Sciatic nerve (tissue), 2 donors: Measurements from ENCODE around the gene AAK1. TPM values are rescaled to one million over a fixed set of nuclear protein-coding genes. Genes with fewer than 3 reads are reported as not detected.
A peak's percentile ranks its signal among the peaks of the same experiment; 100 is the strongest.

ENCODE experiments used
- ATAC-seq: fragments of 200-7000 bp; cut with Tn5 transposase; one replicate; pipeline ENCODE4 v1.9.1; 2020; ENCODE audit warnings: mild to moderate bottlenecking, moderate library complexity
- DNase-seq: peaks from one replicate; pipeline ENCODE4 v3.0.0-alpha.2; 2020; ENCODE audit warnings: low spot score
- intact Hi-C: fragments of 100-400 bp; cut with DNase I; formaldehyde crosslinking; loops from one replicate; pipeline ENCODE4 v1.14.2; 2022
- total RNA-seq: library from RNA; stranded (reverse); fragmentation: NEBNext Ultra II Directional; extraction: Animal tissue kit (Norgen Biotek cat#: 25700); gene quantifications from one replicate; pipeline ENCODE4 v1.2.1, GENCODE V29; 2021
- donor health status: DM: no; HTN: no; CAD: no.
- donor health status: DM: no; HTN: no; CAD: no.

AAK1 gene
- total RNA-seq, 1 donor from 2014 or later: 82.4 TPM

- intact Hi-C loops: no loop called here
- no peak for DNase-seq
- ATAC-seq: no peak
Measured at GRCh38 chr2:69483024-69483423, 160.5 kb downstream of the AAK1 start.

- ATAC-seq (no peak), DNase-seq (no peak)
- intact Hi-C loops: no loop called here
Measured at GRCh38 chr2:69482471-69482870, 161.1 kb downstream of the AAK1 start.

GRCh38 chr2:69481421-69481820, 162.1 kb downstream of the AAK1 start:
- ATAC-seq: no peak
- intact Hi-C loops: no loop called here
- no peak for DNase-seq

GRCh38 chr2:69477627-69478026, 165.9 kb downstream of the AAK1 start:
- ATAC-seq (no peak), DNase-seq (no peak)
- intact Hi-C loops: no loop called here

- intact Hi-C loops: no loop called here
- ATAC-seq (no peak), DNase-seq (no peak)
Measured at GRCh38 chr2:69474688-69475087, 168.9 kb downstream of the AAK1 start.

GRCh38 chr2:69471793-69472192, 171.7 kb downstream of the AAK1 start:
- ATAC-seq: no peak
- intact Hi-C loops: no loop called here

GRCh38 chr2:69470911-69471310, 172.6 kb downstream of the AAK1 start:
- intact Hi-C loops: no loop called here
- ATAC-seq (no peak), DNase-seq (no peak)

More at GRCh38 chr2:69471793-69472192, 171.7 kb downstream of the AAK1 start:
- DNase-seq: no peak

- intact Hi-C loops: no loop called here
- ATAC-seq: no peak
- DNase-seq: no peak
Measured at GRCh38 chr2:69469784-69470183, 173.8 kb downstream of the AAK1 start.

GRCh38 chr2:69469375-69469774, 174.2 kb downstream of the AAK1 start:
- intact Hi-C loops: no loop called here
- ATAC-seq (no peak), DNase-seq (no peak)

GRCh38 chr2:69466728-69467127, 176.8 kb downstream of the AAK1 start:
- ATAC-seq: no peak
- intact Hi-C loops: no loop called here
- DNase-seq: no peak

- peak; percentile 90 for ATAC-seq
- intact Hi-C loops: no loop called here
- peak; percentile 61 for DNase-seq
Measured at GRCh38 chr2:69465513-69466456, 177.8 kb downstream of the AAK1 start.

- intact Hi-C loops: no loop called here
- DNase-seq (no peak), ATAC-seq (peak; percentile 82)
Measured at GRCh38 chr2:69464575-69464974, 179.0 kb downstream of the AAK1 start.

GRCh38 chr2:69462780-69463179, 180.8 kb downstream of the AAK1 start:
- DNase-seq (no peak), ATAC-seq (no peak)
- intact Hi-C loops: no loop called here

GRCh38 chr2:69461404-69461803, 182.1 kb downstream of the AAK1 start:
- ATAC-seq (no peak), DNase-seq (no peak)
- intact Hi-C loops: no loop called here

GRCh38 chr2:69459936-69460335, 183.6 kb downstream of the AAK1 start:
- intact Hi-C loops: no loop called here
- DNase-seq: no peak
- ATAC-seq: no peak

GRCh38 chr2:69456950-69457445, 186.5 kb downstream of the AAK1 start:
- ATAC-seq: no peak
- intact Hi-C loops: no loop called here
- DNase-seq: no peak

GRCh38 chr2:69456154-69456553, 187.4 kb downstream of the AAK1 start:
- DNase-seq: no peak
- intact Hi-C loops: no loop called here
- ATAC-seq: no peak

- ATAC-seq (no peak), DNase-seq (no peak)
- intact Hi-C loops: no loop called here
Measured at GRCh38 chr2:69454976-69455375, 188.6 kb downstream of the AAK1 start.

- DNase-seq (no peak), ATAC-seq (no peak)
- intact Hi-C loops: no loop called here
Measured at GRCh38 chr2:69453475-69454129, 189.9 kb downstream of the AAK1 start.

GRCh38 chr2:69452687-69453086, 190.9 kb downstream of the AAK1 start:
- no peak for ATAC-seq
- no peak for DNase-seq
- intact Hi-C loops: no loop called here
